ENCODE results near the gene SERGEF.

Gene SERGEF

DNA sequence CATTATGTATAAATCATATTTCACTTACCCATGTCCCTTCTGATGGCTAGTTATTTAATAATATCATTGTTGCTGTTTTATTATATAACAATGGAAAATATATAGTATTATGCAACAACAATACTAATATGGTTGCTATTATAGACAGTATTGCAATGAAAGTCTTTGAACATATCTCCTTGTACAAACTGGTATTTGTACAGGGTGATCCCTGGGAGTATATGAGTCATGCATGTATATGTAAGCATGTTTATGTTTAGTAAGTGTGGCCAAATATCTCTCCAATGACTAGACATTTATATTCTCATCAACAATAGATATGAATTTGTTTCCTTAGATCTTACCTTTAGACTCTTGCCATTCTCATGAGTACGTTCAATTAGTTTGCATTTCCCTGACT, 222.4 kb downstream of the SERGEF start:
- Histone ChIP-seq H3K27me3 (ENCODE audit: control insufficient read depth, insufficient read depth, low read length) (no peaks in the 10 kb centered on the region), H3K9me3 (replicated peaks; ENCODE audit: low read length) (no peaks in the 10 kb centered on the region), H3K36me3 (ENCODE audit: insufficient read depth, low read length) (no peaks in the 10 kb centered on the region), H3K9ac (ENCODE audit: low read depth, low read length) (no peak overlapping the region), H3K4me1 (ENCODE audit: control insufficient read depth, insufficient read depth, low read length) (peaks cover 31% of the 10 kb centered on the region), H3K4me2 (ENCODE audit: low read length) (peak overlapping the region; percentile 32), H3K4me3 (ENCODE audit: low read length) (no peak overlapping the region)

DNA sequence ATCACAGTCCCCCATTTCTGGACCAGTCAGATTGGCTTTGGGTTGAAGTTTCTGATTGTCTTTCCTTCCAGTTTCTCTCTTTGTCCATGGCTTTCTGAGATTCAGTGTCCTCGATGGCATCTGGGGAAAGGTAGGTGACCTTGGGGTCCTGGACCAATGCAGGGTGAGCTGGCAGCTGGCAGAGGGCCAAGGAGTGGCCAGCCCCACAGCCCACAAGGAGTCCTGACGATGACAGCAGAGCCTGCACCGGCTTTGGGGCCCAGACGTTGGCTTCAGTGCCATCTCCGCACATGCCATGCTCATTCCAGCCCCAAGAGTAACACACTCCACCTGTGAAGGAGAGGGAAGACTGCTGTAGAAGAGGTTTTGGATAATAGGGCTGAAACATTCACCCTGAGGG, 224.8 kb downstream of the SERGEF start:
- no peak overlapping the region for H3K9ac ChIP-seq (ENCODE audit: low read depth, low read length)
- no peaks in the 10 kb centered on the region for H3K27me3 ChIP-seq (ENCODE audit: control insufficient read depth, insufficient read depth, low read length)
- no peaks in the 10 kb centered on the region for H3K36me3 ChIP-seq (ENCODE audit: insufficient read depth, low read length)
- H3K4me1 ChIP-seq (ENCODE audit: control insufficient read depth, insufficient read depth, low read length), result peaks cover 31% of the 10 kb centered on the region
- no peak overlapping the region for H3K4me3 ChIP-seq (ENCODE audit: low read length)
- no peaks in the 10 kb centered on the region for H3K9me3 ChIP-seq (replicated peaks; ENCODE audit: low read length)
- H3K4me2 ChIP-seq (ENCODE audit: low read length), result no peak overlapping the region

GRCh38 chr11:17786824-17787525, 225.9 kb downstream of the SERGEF start:
- Histone ChIP-seq H3K4me3 (ENCODE audit: low read length) (peak overlapping the region; percentile 27), H3K4me1 (ENCODE audit: control insufficient read depth, insufficient read depth, low read length) (peaks cover 31% of the 10 kb centered on the region), H3K36me3 (ENCODE audit: insufficient read depth, low read length) (no peaks in the 10 kb centered on the region), H3K9me3 (replicated peaks; ENCODE audit: low read length) (no peaks in the 10 kb centered on the region), H3K9ac (ENCODE audit: low read depth, low read length) (peak overlapping the region; percentile 45), H3K4me2 (ENCODE audit: low read length) (peak overlapping the region; percentile 66), H3K27me3 (ENCODE audit: control insufficient read depth, insufficient read depth, low read length) (no peaks in the 10 kb centered on the region)

- Histone ChIP-seq H3K36me3 (ENCODE audit: insufficient read depth, low read length) (no peaks in the 10 kb centered on the region), H3K27me3 (ENCODE audit: control insufficient read depth, insufficient read depth, low read length) (peaks cover 10% of the 10 kb centered on the region), H3K9me3 (replicated peaks; ENCODE audit: low read length) (no peaks in the 10 kb centered on the region), H3K4me3 (ENCODE audit: low read length) (no peak overlapping the region), H3K4me1 (ENCODE audit: control insufficient read depth, insufficient read depth, low read length) (peaks cover 18% of the 10 kb centered on the region), H3K4me2 (ENCODE audit: low read length) (no peak overlapping the region), H3K9ac (ENCODE audit: low read depth, low read length) (no peak overlapping the region)
Measured at GRCh38 chr11:17783878-17784277, 229.0 kb downstream of the SERGEF start.

DNA sequence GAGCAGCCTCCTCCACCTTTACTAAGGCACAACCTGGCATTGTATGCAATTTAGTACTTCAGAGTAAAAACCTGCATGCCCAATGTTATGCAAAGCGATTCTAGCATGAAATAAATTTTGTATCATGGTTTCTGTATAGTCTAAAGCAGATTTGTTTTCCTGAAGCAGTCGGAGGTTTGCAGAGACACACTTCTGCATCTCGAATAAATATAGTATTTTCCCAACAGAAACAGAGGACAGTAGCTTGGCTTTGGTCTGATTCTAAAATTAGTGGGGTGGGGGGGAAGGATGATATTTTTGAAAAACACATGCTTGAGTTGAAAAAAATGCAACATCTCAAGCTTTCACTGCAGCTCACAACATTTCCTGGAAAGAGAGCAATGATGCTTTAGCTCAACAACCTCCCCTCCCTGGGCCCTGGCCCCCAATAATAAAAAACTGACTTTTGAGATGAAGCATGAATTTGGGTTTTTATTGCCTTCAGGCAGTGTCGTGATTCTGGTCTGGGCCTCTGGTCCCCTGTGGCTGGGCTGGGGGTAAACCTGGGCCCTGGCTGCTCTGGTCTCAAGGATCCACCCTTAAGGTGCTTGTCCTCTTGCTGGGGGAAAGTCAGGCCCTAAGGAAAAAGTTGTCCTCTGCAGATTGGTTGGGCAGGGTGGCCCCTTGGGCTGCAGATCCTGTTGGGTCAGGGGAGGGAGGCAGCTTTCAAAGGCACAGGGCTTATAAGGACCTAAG, 230.1 kb downstream of the SERGEF start:
- H3K9me3 ChIP-seq (replicated peaks; ENCODE audit: low read length), result no peaks in the 10 kb centered on the region
- H3K4me1 ChIP-seq (ENCODE audit: control insufficient read depth, insufficient read depth, low read length), result peaks cover 17% of the 10 kb centered on the region
- no peak overlapping the region for H3K4me3 ChIP-seq (ENCODE audit: low read length)
- peaks cover 15% of the 10 kb centered on the region for H3K27me3 ChIP-seq (ENCODE audit: control insufficient read depth, insufficient read depth, low read length)
- H3K9ac ChIP-seq (ENCODE audit: low read depth, low read length), result no peak overlapping the region
- H3K36me3 ChIP-seq (ENCODE audit: insufficient read depth, low read length), result no peaks in the 10 kb centered on the region
- no peak overlapping the region for H3K4me2 ChIP-seq (ENCODE audit: low read length)

DNA sequence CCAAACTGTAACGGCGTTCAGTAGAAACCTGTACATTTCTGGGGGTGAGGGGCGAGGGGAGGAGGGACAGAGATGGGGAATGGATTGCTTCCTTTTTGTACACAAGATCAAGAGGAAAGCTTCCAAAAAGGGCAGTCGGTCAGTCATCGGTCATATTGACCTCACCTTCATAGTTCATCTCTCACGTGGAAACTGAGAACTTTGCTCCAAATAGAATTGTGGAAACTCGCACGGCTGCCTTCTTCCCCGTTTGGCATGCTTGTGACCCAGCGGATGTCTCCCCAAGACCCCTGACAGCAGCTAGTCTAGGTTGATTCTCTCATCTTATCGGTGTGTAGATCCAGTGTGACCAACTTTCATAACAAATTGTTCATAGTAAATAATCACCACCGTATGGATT, 230.7 kb downstream of the SERGEF start:
- Histone ChIP-seq H3K27me3 (ENCODE audit: control insufficient read depth, insufficient read depth, low read length) (peaks cover 19% of the 10 kb centered on the region), H3K36me3 (ENCODE audit: insufficient read depth, low read length) (no peaks in the 10 kb centered on the region), H3K4me3 (ENCODE audit: low read length) (no peak overlapping the region), H3K9me3 (replicated peaks; ENCODE audit: low read length) (no peaks in the 10 kb centered on the region), H3K4me2 (ENCODE audit: low read length) (no peak overlapping the region), H3K4me1 (ENCODE audit: control insufficient read depth, insufficient read depth, low read length) (peaks cover 10% of the 10 kb centered on the region), H3K9ac (ENCODE audit: low read depth, low read length) (no peak overlapping the region)

DNA sequence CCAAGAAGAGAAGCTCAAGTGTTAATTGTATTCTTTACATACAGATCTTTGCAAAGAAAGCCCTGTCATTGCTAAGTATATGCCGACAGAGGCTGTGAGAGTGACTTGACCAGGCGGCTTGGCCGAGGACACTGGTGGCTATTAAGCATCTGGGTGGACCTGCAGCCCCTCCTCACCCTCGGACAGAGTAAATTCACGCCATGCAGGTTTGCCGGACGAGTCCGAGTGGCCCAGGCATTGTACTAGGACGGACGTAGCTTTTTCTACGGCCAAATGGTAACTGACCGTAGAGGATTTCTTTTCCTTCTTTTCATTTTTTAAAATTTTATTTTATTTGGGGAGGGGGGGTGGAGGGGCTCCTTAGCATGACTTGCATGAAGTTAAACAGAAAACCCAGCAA, 231.2 kb downstream of the SERGEF start:
- no peaks in the 10 kb centered on the region for H3K9me3 ChIP-seq (replicated peaks; ENCODE audit: low read length)
- H3K4me3 ChIP-seq (ENCODE audit: low read length), result no peak overlapping the region
- no peak overlapping the region for H3K9ac ChIP-seq (ENCODE audit: low read depth, low read length)
- no peaks in the 10 kb centered on the region for H3K36me3 ChIP-seq (ENCODE audit: insufficient read depth, low read length)
- peaks cover 24% of the 10 kb centered on the region for H3K27me3 ChIP-seq (ENCODE audit: control insufficient read depth, insufficient read depth, low read length)
- H3K4me1 ChIP-seq (ENCODE audit: control insufficient read depth, insufficient read depth, low read length), result peaks cover 6% of the 10 kb centered on the region
- no peak overlapping the region for H3K4me2 ChIP-seq (ENCODE audit: low read length)

GRCh38 chr11:17781221-17781620, 231.6 kb downstream of the SERGEF start:
- H3K4me1 ChIP-seq (ENCODE audit: control insufficient read depth, insufficient read depth, low read length), result peaks cover 2% of the 10 kb centered on the region
- H3K36me3 ChIP-seq (ENCODE audit: insufficient read depth, low read length), result no peaks in the 10 kb centered on the region
- H3K9ac ChIP-seq (ENCODE audit: low read depth, low read length), result no peak overlapping the region
- H3K4me2 ChIP-seq (ENCODE audit: low read length), result no peak overlapping the region
- no peak overlapping the region for H3K4me3 ChIP-seq (ENCODE audit: low read length)
- H3K27me3 ChIP-seq (ENCODE audit: control insufficient read depth, insufficient read depth, low read length), result peaks cover 27% of the 10 kb centered on the region
- no peaks in the 10 kb centered on the region for H3K9me3 ChIP-seq (replicated peaks; ENCODE audit: low read length)

DNA sequence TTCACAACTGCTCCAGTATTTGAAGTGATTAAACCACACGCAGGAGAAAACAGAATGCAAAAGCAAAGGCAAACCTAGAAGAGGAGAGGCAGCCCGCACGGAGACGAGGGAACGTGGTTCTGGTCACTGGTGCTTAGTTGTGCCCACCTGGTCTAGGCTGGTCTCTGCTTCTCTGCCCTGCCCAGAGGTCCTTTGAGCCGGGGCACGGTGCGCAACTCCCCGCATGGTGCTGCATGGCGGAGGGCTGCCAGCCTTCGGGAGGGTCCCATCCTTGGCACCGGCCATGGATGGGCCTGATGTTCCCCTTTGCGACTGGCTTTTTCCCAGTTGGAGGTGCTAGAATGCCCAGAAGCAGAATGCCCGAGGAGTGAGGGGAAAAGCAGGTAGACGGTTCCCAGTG, 232.2 kb downstream of the SERGEF start:
- Histone ChIP-seq H3K9me3 (replicated peaks; ENCODE audit: low read length) (no peaks in the 10 kb centered on the region), H3K27me3 (ENCODE audit: control insufficient read depth, insufficient read depth, low read length) (peaks cover 27% of the 10 kb centered on the region)

GRCh38 chr11:17779861-17780594, 232.8 kb downstream of the SERGEF start:
- H3K9me3 ChIP-seq (replicated peaks; ENCODE audit: low read length), result no peaks in the 10 kb centered on the region
- H3K36me3 ChIP-seq (ENCODE audit: insufficient read depth, low read length), result no peaks in the 10 kb centered on the region
- no peaks in the 10 kb centered on the region for H3K4me1 ChIP-seq (ENCODE audit: control insufficient read depth, insufficient read depth, low read length)
- H3K9ac ChIP-seq (ENCODE audit: low read depth, low read length), result no peak overlapping the region
- peaks cover 27% of the 10 kb centered on the region for H3K27me3 ChIP-seq (ENCODE audit: control insufficient read depth, insufficient read depth, low read length)
- H3K4me3 ChIP-seq (ENCODE audit: low read length), result no peak overlapping the region
- H3K4me2 ChIP-seq (ENCODE audit: low read length), result no peak overlapping the region

More for the DNA sequence above, 232.2 kb downstream of the SERGEF start:
- no peaks in the 10 kb centered on the region for H3K36me3 ChIP-seq (ENCODE audit: insufficient read depth, low read length)
- no peaks in the 10 kb centered on the region for H3K4me1 ChIP-seq (ENCODE audit: control insufficient read depth, insufficient read depth, low read length)
- H3K9ac ChIP-seq (ENCODE audit: low read depth, low read length), result no peak overlapping the region
- H3K4me2 ChIP-seq (ENCODE audit: low read length), result no peak overlapping the region
- H3K4me3 ChIP-seq (ENCODE audit: low read length), result no peak overlapping the region

DNA sequence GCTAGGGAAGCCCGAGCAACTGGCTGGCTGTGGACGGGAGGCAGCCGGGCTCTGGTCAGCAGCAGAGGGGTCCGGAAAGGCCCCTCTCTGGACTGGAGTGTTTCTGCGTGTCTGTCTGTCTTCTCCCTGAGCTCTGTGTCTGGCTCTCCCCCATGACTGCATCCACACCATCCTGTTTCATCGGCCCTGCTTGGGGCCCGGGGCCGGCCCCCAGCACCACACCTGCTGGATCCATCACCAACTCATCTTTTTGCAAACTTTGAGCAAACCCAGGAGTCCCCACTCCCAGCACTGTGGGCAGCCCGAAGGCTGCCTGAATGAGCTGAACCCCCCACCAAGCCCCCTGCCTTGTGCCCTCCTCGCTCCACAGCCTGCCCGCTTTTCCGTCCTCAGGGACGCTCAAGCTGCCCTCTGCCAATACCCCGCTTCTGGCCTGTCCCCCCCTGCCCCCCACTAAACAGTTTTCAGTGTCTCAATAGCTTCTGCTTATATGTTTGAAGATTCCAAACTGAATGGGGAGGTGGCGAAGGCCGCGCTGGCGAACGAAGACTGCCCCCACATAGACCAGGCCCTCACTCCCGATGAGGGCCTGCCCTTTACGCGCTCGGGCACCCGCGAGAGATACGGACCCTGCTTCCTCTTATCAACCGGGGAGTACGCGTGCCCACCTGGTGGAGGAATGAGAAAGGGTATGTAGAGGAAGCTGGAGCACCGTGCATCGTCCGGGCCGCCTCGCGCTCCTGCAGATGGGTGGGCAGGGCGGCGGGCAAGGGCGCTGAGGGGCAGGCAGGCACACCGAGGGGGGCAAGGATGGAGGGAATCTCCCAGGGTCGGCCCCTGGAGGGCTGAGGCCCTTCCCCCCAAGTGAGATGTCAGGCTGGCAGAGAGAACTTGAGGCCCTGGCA, 233.6 kb downstream of the SERGEF start:
- no peaks in the 10 kb centered on the region for H3K9me3 ChIP-seq (replicated peaks; ENCODE audit: low read length)
- no peaks in the 10 kb centered on the region for H3K36me3 ChIP-seq (ENCODE audit: insufficient read depth, low read length)
- no peak overlapping the region for H3K9ac ChIP-seq (ENCODE audit: low read depth, low read length)
- no peak overlapping the region for H3K4me2 ChIP-seq (ENCODE audit: low read length)
- H3K4me3 ChIP-seq (ENCODE audit: low read length), result no peak overlapping the region
- H3K27me3 ChIP-seq (ENCODE audit: control insufficient read depth, insufficient read depth, low read length), result peaks cover 27% of the 10 kb centered on the region
- no peaks in the 10 kb centered on the region for H3K4me1 ChIP-seq (ENCODE audit: control insufficient read depth, insufficient read depth, low read length)

All from skeletal muscle satellite cell (primary cell).